GM19023 (cell line): ENCODE results near the gene EFHB.
"Not testable (repeated sequence)": the region's sequence is repeated elsewhere in the genome, so short reads cannot be mapped to it uniquely, and the experiment has no call there.

ENCODE experiments used
- ATAC-seq: cut with Tn5 transposase; IDR thresholded peaks from one replicate; pipeline ENCODE4 v1.9.1; 2021; ENCODE audit warnings: mild to moderate bottlenecking, moderate library complexity; ENCODE audit not compliant: unreplicated experiment

Gene EFHB

DNA sequence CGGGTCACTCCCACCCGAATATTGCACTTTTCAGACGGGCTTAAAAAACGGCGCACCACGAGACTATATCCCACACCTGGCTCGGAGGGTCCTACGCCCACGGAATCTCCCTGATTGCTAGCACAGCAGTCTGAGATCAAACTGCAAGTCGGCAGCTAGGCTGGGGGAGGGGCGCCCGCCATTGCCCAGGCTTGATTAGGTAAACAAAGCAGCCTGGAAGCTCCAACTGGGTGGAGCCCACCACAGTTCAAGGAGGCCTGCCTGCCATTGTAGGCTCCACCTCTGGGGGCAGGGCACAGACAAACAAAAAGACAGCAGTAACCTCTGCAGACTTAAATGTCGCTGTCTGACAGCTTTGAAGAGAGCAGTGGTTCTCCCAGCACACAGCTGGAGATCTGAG is 78.7 kb downstream of the EFHB start:
- ATAC-seq: not testable (repeated sequence)

DNA sequence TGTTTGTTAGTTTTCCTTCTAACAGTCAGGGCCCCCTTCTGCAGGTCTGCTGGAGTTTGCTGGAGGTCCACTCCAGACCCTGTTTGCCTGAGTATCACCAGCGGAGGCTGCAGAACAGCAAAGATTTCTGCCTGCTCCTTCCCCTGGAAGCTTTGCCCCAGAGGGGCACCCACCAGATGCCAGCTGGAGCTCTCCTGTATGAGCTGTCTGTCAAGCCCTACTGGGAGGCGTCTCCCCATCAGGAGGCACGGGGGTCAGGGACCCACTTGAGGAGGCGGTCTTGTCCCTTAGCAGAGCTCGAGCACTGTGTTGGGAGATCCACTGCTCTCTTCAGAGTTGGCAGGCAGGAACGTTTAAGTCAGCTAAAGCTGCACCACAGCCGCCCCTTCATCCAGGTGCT is 87.4 kb downstream of the EFHB start:
- not testable (repeated sequence) for ATAC-seq
